H9 (cell line): ENCODE results near the gene EPS8. TPM values are rescaled to one million over a fixed set of nuclear protein-coding genes. Genes with fewer than 3 reads are reported as not detected.

Source experiments
- DNase-seq: peaks from one replicate; pipeline ENCODE4 v3.0.0-alpha.2; 2017
- H2AFZ ChIP-seq: one replicate; pipeline ENCODE4 v1.6.1; 2013; ENCODE audit warnings: mild to moderate bottlenecking, low read length, control low read depth, moderate library complexity
- H2AK5ac ChIP-seq: 2 replicates; pipeline ENCODE4 v1.6.1; 2013; ENCODE audit warnings: low read length, control low read depth, mixed read lengths; ENCODE audit not compliant: insufficient read length
- H2BK120ac ChIP-seq: one replicate; pipeline ENCODE4 v1.6.1; 2013; ENCODE audit warnings: low read depth, mild to moderate bottlenecking, low read length, control low read depth, inconsistent platforms; ENCODE audit not compliant: poor library complexity, severe bottlenecking
- H2BK12ac ChIP-seq: 2 replicates; pipeline ENCODE4 v1.6.1; 2013; ENCODE audit warnings: low read length, control low read depth, mixed read lengths, low read depth; ENCODE audit not compliant: insufficient read length
- H2BK15ac ChIP-seq: 2 replicates; pipeline ENCODE4 v1.6.1; 2013; ENCODE audit warnings: low read depth, low read length, control low read depth
- H2BK20ac ChIP-seq: one replicate; pipeline ENCODE4 v1.6.1; 2013; ENCODE audit warnings: low read depth, mild to moderate bottlenecking, low read length, control low read depth, inconsistent platforms; ENCODE audit not compliant: poor library complexity, severe bottlenecking
- H2BK5ac ChIP-seq: 2 replicates; pipeline ENCODE4 v1.6.1; 2013; ENCODE audit warnings: low read length, control low read depth, mixed read lengths; ENCODE audit not compliant: insufficient read length
- H3K14ac ChIP-seq: 2 replicates; pipeline ENCODE4 v1.6.1; 2013; ENCODE audit warnings: low read length, control low read depth; ENCODE audit not compliant: insufficient read depth
- H3K18ac ChIP-seq: 2 replicates; pipeline ENCODE4 v1.6.1; 2013; ENCODE audit warnings: low read depth, mild to moderate bottlenecking, mixed read lengths, low read length, control low read depth; ENCODE audit not compliant: insufficient read length
- H3K23ac ChIP-seq: 2 replicates; pipeline ENCODE4 v1.6.1; 2013; ENCODE audit warnings: low read length, control low read depth, mixed read lengths, low read depth; ENCODE audit not compliant: insufficient read length
- H3K23me2 ChIP-seq: 2 replicates; pipeline ENCODE4 v1.6.1; 2013; ENCODE audit warnings: low read depth, mild to moderate bottlenecking, mixed read lengths, low read length, control low read depth; ENCODE audit not compliant: insufficient read length, poor library complexity, severe bottlenecking
- H3K27ac ChIP-seq: 2 replicates; pipeline ENCODE4 v1.5.1; 2013; ENCODE audit warnings: low read length, control low read depth, mixed read lengths, low read depth; ENCODE audit not compliant: insufficient read length
- H3K27me3 ChIP-seq: 2 replicates; pipeline ENCODE4 v1.6.1; 2013; ENCODE audit warnings: low read length, control low read depth, inconsistent platforms; ENCODE audit not compliant: insufficient read depth
- H3K4ac ChIP-seq: 2 replicates; pipeline ENCODE4 v1.6.1; 2013; ENCODE audit warnings: low read depth, mild to moderate bottlenecking, control low read depth, inconsistent platforms, low read length, moderate library complexity
- H3K4me1 ChIP-seq: 2 replicates; pipeline ENCODE4 v1.6.1; 2013; ENCODE audit warnings: low read length, control low read depth, inconsistent platforms; ENCODE audit not compliant: insufficient read depth
- H3K4me2 ChIP-seq: 2 replicates; pipeline ENCODE4 v1.6.1; 2013; ENCODE audit warnings: low read length, control low read depth, mixed read lengths; ENCODE audit not compliant: insufficient read length, insufficient read depth
- H3K56ac ChIP-seq: 2 replicates; pipeline ENCODE4 v1.6.1; 2013; ENCODE audit warnings: low read depth, mild to moderate bottlenecking, mixed read lengths, low read length, control low read depth; ENCODE audit not compliant: insufficient read length
- H3K79me1 ChIP-seq: 2 replicates; pipeline ENCODE4 v1.6.1; 2013; ENCODE audit warnings: low read depth, mild to moderate bottlenecking, moderate library complexity, low read length, control low read depth, inconsistent platforms; ENCODE audit not compliant: insufficient read depth, poor library complexity, severe bottlenecking
- H3K79me2 ChIP-seq: 2 replicates; pipeline ENCODE4 v1.6.1; 2013; ENCODE audit warnings: low read length, control low read depth, inconsistent platforms; ENCODE audit not compliant: insufficient read depth
- H3K9ac ChIP-seq: 2 replicates; pipeline ENCODE4 v1.6.1; 2013; ENCODE audit warnings: low read length, control low read depth, mixed read lengths; ENCODE audit not compliant: insufficient read length; ENCODE audit errors: extremely low read depth
- H3K9me3 ChIP-seq: one replicate; pipeline ENCODE4 v1.6.1; 2013; ENCODE audit warnings: low read depth, low read length, inconsistent platforms; ENCODE audit not compliant: control insufficient read depth
- H3T11ph ChIP-seq: one replicate; pipeline ENCODE4 v1.6.1; 2013; ENCODE audit warnings: mild to moderate bottlenecking, low read length, control low read depth, inconsistent platforms
- H4K20me1 ChIP-seq: one replicate; pipeline ENCODE4 v1.6.1; 2013; ENCODE audit not compliant: control insufficient read depth, insufficient read length, insufficient read depth
- H4K5ac ChIP-seq: 2 replicates; pipeline ENCODE4 v1.6.1; 2013; ENCODE audit warnings: low read depth, mild to moderate bottlenecking, mixed read lengths, low read length, control low read depth; ENCODE audit not compliant: insufficient read length
- H4K8ac ChIP-seq: replicated peaks from 2 replicates; pipeline ENCODE4 v1.6.1; 2013; ENCODE audit warnings: low read length, control low read depth, mixed read lengths, low read depth; ENCODE audit not compliant: insufficient read length
- H4K91ac ChIP-seq: 2 replicates; pipeline ENCODE4 v1.6.1; 2013; ENCODE audit warnings: low read depth, mild to moderate bottlenecking, moderate library complexity, mixed read lengths, low read length, control low read depth; ENCODE audit not compliant: insufficient read length
- H3K27ac Mint-ChIP-seq, 3 experiments: 2 replicates in 2 of 3; 3 replicates in 1 of 3; pipeline ENCODE4 v1.8.0; 2020 to 2021; ENCODE audit warnings: mixed read lengths in 3 of 3, mild to moderate bottlenecking in 1 of 3, moderate library complexity in 1 of 3
- H3K27me3 Mint-ChIP-seq: 2 replicates; pipeline ENCODE4 v1.8.0; 2021; ENCODE audit warnings: low read depth, mild to moderate bottlenecking, moderate library complexity, mixed read lengths
- H3K36me3 Mint-ChIP-seq, 3 experiments: 2 replicates in 2 of 3; 3 replicates in 1 of 3; pipeline ENCODE4 v1.8.0; 2020 to 2021; ENCODE audit warnings: low read depth in 3 of 3, mixed read lengths in 3 of 3; ENCODE audit not compliant: insufficient read depth in 1 of 3
- H3K4me1 Mint-ChIP-seq, 2 experiments: 2 replicates each; pipeline ENCODE4 v1.8.0; 2020; ENCODE audit warnings: mixed read lengths in 2 of 2
- H3K4me3 Mint-ChIP-seq, 2 experiments: 2 replicates in 1 of 2; 3 replicates in 1 of 2; pipeline ENCODE4 v1.8.0; 2020 to 2021; ENCODE audit warnings: mild to moderate bottlenecking in 2 of 2, mixed read lengths in 2 of 2, moderate library complexity in 1 of 2
- H3K9me3 Mint-ChIP-seq, 2 experiments: 2 replicates in 1 of 2; 3 replicates in 1 of 2; pipeline ENCODE4 v1.8.0; 2020; ENCODE audit warnings: mild to moderate bottlenecking in 2 of 2, mixed read lengths in 2 of 2, moderate library complexity in 1 of 2
- CTCF ChIP-seq: fragments of 200-600 bp; sonication (generic); conservative IDR thresholded peaks from 3 replicates; pipeline ENCODE4 v1.8.0; 2021; ENCODE audit warnings: antibody characterized with exemption, mild to moderate bottlenecking
- WGBS: extraction: QIAGEN DNeasy Blood & Tissue Kit; methylation state at CpG from one replicate; pipeline ENCODE4 v1.1.7; 2013; ENCODE audit warnings: missing lambda C conversion rate, low lambda C conversion rate, mixed read lengths; ENCODE audit not compliant: insufficient read length; ENCODE audit errors: extremely low coverage; 5-methylcytosine and 5-hydroxymethylcytosine counted together
- total RNA-seq: library from RNA; stranded (reverse); gene quantifications from 2 replicates; pipeline ENCODE4 v1.2.1, GENCODE V29; 2021

EPS8 gene
- total RNA-seq, 1 experiment from 2014 or later: 2.2 TPM

GRCh38 chr12:15689751-15690191 is 99.4 kb downstream of the EPS8 start:
- no peaks in the 10 kb centered on the region for H3K79me2 ChIP-seq

More at GRCh38 chr12:15689751-15690191, 99.4 kb downstream of the EPS8 start:
- Histone ChIP-seq H3K23me2 (no peaks in the 10 kb centered on the region), H3T11ph (no peak overlapping the region), H3K9me3 (no peaks in the 10 kb centered on the region), H2BK15ac (no peak overlapping the region), H2AK5ac (no peak overlapping the region), H3K4me1 (peaks cover 5% of the 10 kb centered on the region; the same call in 1 of the 2 replicates), H4K20me1 (no peaks in the 10 kb centered on the region), H2BK5ac (no peak overlapping the region), H3K14ac (no peak overlapping the region), H3K79me1 (no peaks in the 10 kb centered on the region), H3K9ac (no peak overlapping the region), H3K18ac (no peak overlapping the region), H3K4me2 (no peak overlapping the region), H3K27me3 (no peaks in the 10 kb centered on the region), H4K91ac (no peak overlapping the region), H3K27ac (no peak overlapping the region), H3K23ac (no peak overlapping the region), H3K56ac (no peak overlapping the region), H3K4ac (no peak overlapping the region), H2BK12ac (no peak overlapping the region), H2BK20ac (no peak overlapping the region), H2AFZ (no peak overlapping the region), H4K5ac (no peak overlapping the region), H2BK120ac (no peak overlapping the region), H4K8ac (no peak overlapping the region)
- no peak overlapping the region for H3K27ac Mint-ChIP-seq
- no peaks in the 10 kb centered on the region for H3K36me3 Mint-ChIP-seq
- no peaks in the 10 kb centered on the region for H3K9me3 Mint-ChIP-seq
- H3K4me1 Mint-ChIP-seq: peaks cover 12 to 13% of the 10 kb centered on the region in 2 experiments
- no peaks in the 10 kb centered on the region for H3K27me3 Mint-ChIP-seq
- WGBS: no CpG with 5 or more reads among the region's 4 CpGs
- no peak overlapping the region for H3K4me3 Mint-ChIP-seq
- DNase-seq: no peak
- no peak for TF ChIP-seq CTCF
